ENCODE results near the gene ZBTB43.

Gene ZBTB43

GRCh38 chr9:126830827-126831226 lies 26.0 kb downstream of the ZBTB43 start:
- Histone ChIP-seq H3K4me3 (ENCODE audit: insufficient read depth, low read length, poor library complexity, severe bottlenecking) (no peak overlapping the region), H3K4me2 (ENCODE audit: low read depth, low read length, poor library complexity, severe bottlenecking) (no peak overlapping the region), H3K79me2 (ENCODE audit: insufficient read depth, low read length) (no peaks in the 10 kb centered on the region), H3K27ac (ENCODE audit: low read depth, low read length) (no peak overlapping the region), H3K9me3 (ENCODE audit: insufficient read depth, low read length) (no peaks in the 10 kb centered on the region), H2AFZ (ENCODE audit: low read depth, low read length, severe bottlenecking) (no peak overlapping the region), H4K20me1 (ENCODE audit: low read depth, low read length) (no peaks in the 10 kb centered on the region), H3K36me3 (ENCODE audit: low read length) (no peaks in the 10 kb centered on the region), H3F3A (ENCODE audit: insufficient read depth) (no peaks in the 10 kb centered on the region), H3K9ac (ENCODE audit: low read length) (no peak overlapping the region), H3K27me3 (ENCODE audit: low read length) (no peaks in the 10 kb centered on the region), H3K9me2 (replicated peaks; ENCODE audit: insufficient read depth, low read length) (no peaks in the 10 kb centered on the region)
- TF ChIP-seq EZH2phosphoT487 (conservative IDR thresholded peaks at IDR 0.05; ENCODE audit: low read length) (no peak), CTCF (IDR thresholded peaks at IDR 0.05; ENCODE audit: insufficient read depth, low read length, poor library complexity, severe bottlenecking) (no peak)

DNA sequence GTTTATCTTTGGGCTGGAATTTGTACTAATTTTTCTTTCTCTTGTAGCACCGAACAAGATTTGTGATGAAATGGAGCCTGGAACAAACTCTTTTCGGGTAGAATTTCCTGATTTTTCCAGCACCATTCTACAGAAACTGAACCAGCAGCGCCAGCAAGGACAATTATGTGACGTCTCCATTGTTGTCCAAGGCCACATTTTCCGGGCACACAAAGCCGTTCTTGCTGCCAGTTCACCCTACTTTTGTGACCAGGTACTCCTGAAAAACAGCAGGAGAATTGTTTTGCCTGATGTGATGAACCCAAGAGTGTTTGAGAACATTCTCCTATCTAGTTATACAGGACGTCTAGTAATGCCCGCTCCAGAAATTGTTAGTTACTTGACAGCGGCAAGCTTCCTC lies 27.6 kb downstream of the ZBTB43 start:
- H3K27ac ChIP-seq (ENCODE audit: low read depth, low read length) = no peak overlapping the region
- H3K4me2 ChIP-seq (ENCODE audit: low read depth, low read length, poor library complexity, severe bottlenecking) = no peak overlapping the region
- no peaks in the 10 kb centered on the region for H4K20me1 ChIP-seq (ENCODE audit: low read depth, low read length)
- H3K79me2 ChIP-seq (ENCODE audit: insufficient read depth, low read length) = no peaks in the 10 kb centered on the region
- H3K9ac ChIP-seq (ENCODE audit: low read length) = no peak overlapping the region
- no peak overlapping the region for H3K4me3 ChIP-seq (ENCODE audit: insufficient read depth, low read length, poor library complexity, severe bottlenecking)
- no peak overlapping the region for H2AFZ ChIP-seq (ENCODE audit: low read depth, low read length, severe bottlenecking)
- no peaks in the 10 kb centered on the region for H3K27me3 ChIP-seq (ENCODE audit: low read length)
- no peaks in the 10 kb centered on the region for H3K9me3 ChIP-seq (ENCODE audit: insufficient read depth, low read length)
- H3K9me2 ChIP-seq (replicated peaks; ENCODE audit: insufficient read depth, low read length) = no peaks in the 10 kb centered on the region
- no peaks in the 10 kb centered on the region for H3F3A ChIP-seq (ENCODE audit: insufficient read depth)
- H3K36me3 ChIP-seq (ENCODE audit: low read length) = no peaks in the 10 kb centered on the region
- TF ChIP-seq EZH2phosphoT487 (conservative IDR thresholded peaks at IDR 0.05; ENCODE audit: low read length) (no peak), CTCF (IDR thresholded peaks at IDR 0.05; ENCODE audit: insufficient read depth, low read length, poor library complexity, severe bottlenecking) (no peak)

- H3K9ac ChIP-seq (ENCODE audit: low read length) = no peak overlapping the region
- no peaks in the 10 kb centered on the region for H3F3A ChIP-seq (ENCODE audit: insufficient read depth)
- H3K4me2 ChIP-seq (ENCODE audit: low read depth, low read length, poor library complexity, severe bottlenecking) = no peak overlapping the region
- H2AFZ ChIP-seq (ENCODE audit: low read depth, low read length, severe bottlenecking) = no peak overlapping the region
- no peaks in the 10 kb centered on the region for H4K20me1 ChIP-seq (ENCODE audit: low read depth, low read length)
- TF ChIP-seq CTCF (IDR thresholded peaks at IDR 0.05; ENCODE audit: insufficient read depth, low read length, poor library complexity, severe bottlenecking) = no peak
- TF ChIP-seq EZH2phosphoT487 (conservative IDR thresholded peaks at IDR 0.05; ENCODE audit: low read length) = no peak
- no peaks in the 10 kb centered on the region for H3K9me3 ChIP-seq (ENCODE audit: insufficient read depth, low read length)
- no peaks in the 10 kb centered on the region for H3K79me2 ChIP-seq (ENCODE audit: insufficient read depth, low read length)
- H3K9me2 ChIP-seq (replicated peaks; ENCODE audit: insufficient read depth, low read length) = no peaks in the 10 kb centered on the region
- H3K4me3 ChIP-seq (ENCODE audit: insufficient read depth, low read length, poor library complexity, severe bottlenecking) = no peak overlapping the region
- H3K36me3 ChIP-seq (ENCODE audit: low read length) = no peaks in the 10 kb centered on the region
- H3K27ac ChIP-seq (ENCODE audit: low read depth, low read length) = no peak overlapping the region
- no peaks in the 10 kb centered on the region for H3K27me3 ChIP-seq (ENCODE audit: low read length)
Observed at GRCh38 chr9:126833020-126833419, 28.2 kb downstream of the ZBTB43 start.
